ENCODE measurements around the gene COL25A1.
A peak's percentile ranks its signal among the peaks of the same experiment; 100 is the strongest.

Gene COL25A1

DNA sequence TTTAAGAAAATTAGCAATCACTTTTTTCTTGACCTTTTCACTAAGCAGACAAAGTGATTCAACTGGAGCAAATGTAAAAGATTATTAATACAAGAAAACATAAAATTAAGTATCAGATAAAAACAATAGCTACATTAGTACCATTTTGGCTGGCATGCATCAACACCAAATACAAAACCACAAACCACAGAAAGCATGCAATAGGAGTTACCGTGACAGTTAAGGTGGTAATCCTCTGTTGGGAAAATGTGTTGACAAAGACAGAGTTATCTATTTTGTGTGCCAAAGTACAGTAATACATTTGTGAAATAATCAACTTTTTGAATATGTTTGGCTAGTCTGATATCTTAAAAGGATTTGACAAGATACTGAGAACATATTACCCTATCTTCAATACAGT is 449.8 kb downstream of the COL25A1 start:
- DNase-seq (ENCODE audit: low spot score) = no peak

DNA sequence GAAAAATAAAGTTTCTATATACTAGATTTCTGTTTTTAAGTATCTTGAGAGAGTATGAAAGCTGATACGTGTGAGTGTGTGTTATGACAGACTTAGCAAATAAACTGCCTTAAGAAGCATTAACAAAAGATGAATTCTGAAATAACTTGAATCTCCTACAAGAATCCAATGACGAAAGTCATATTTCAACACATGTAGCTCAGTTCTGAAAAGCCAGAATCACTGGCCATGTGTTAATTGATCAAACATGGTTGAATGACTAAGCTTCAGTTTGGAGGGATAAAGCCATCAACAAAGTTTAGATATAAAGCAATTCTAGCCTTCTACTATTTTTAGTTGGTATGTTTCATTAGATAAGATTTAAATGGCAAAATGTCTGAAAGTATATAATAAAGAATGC is 451.1 kb downstream of the COL25A1 start:
- no peak for DNase-seq (ENCODE audit: low spot score)

DNA sequence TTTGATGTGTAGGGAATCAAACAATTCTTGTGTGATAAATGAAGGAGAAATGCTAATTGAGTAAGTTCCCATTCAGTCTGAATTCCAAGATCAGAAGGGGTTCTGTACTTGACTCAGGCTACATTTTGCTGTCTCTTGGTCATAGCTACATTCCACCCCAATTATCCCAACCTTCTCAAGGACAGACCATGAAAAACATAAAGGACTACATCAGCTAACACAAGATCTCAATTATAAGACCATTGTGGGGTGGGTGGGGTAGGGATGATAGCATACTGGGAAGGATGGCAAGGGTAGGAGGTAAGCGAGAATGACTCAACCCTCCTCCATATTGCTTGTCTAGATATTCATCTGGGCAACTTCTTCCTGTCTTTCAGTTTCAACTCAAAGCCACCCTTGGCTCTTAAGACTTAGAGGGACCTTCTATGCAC is 452.2 kb downstream of the COL25A1 start:
- DNase-seq (ENCODE audit: low spot score) = no peak

DNA sequence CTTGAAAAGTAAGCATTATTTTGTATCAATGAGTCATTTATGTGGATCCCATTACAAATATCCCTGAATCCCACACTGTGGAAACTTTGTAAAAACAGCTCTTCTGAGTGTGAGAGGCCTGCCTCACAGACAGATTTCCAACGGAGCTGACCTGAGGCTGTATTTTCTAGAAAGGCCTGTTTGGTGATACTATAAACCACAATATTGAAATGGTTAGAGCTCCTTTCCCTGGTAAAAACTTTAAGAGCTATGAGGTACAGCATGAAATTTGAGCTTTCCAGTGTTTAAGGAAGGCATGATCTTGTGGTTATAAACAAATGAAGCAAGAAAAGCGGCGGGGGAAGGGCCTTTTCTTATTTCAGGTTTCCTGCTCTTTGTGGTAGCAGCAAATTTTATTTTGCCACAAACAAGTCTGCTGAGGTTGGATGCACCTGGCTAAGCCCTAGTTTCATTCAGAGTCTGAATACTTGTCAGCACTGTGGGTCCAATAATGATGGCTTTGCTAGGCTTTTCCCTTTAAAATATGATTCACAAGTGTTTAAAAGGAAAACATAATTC is 452.8 kb downstream of the COL25A1 start:
- no peak for DNase-seq (ENCODE audit: low spot score)

DNA sequence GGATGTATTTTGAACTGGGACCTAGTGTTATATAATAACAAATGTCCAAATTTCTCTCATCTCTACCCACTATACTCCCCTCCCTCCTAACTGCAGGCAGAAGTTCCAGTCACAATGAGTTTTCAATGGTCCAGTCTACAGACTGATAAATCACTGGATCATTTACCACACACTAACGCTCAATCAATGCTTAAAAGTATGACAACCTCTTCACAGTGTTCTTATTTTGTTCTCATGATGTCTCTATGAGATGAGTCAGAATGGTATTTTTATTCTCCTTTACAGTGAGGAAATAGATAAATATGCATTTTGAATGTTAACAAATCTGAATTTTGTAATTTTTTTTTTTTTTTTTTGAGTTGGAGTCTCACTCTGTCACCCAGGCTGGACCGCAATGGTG is 455.9 kb downstream of the COL25A1 start:
- DNase-seq (ENCODE audit: low spot score) = no peak

DNA sequence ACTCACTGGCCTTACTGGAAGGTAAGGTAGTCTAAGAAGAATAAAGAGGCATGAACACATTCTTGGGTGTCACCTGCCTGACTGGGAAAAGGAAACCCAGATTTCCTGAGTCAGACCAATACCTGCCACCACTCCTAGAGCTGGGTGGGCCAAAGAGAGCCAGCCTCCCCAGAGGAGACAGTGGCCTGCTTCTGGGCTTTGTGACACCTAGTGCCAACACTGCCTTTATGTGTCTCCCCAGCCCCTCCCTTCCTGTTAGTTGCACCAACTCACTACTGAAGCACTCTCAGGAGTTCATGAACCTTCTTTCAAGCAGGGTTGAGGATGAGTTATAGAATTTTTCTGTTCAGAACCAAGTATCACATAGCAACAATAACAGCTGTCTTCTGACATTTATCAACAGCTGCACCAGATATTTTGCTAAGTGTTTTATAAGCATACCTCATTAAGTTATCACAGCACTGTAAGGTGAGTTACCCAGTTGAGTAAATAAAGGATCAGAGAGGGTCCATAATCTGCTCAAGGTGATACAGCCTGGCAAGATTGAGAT is 462.0 kb downstream of the COL25A1 start:
- DNase-seq (ENCODE audit: low spot score) = no peak

DNA sequence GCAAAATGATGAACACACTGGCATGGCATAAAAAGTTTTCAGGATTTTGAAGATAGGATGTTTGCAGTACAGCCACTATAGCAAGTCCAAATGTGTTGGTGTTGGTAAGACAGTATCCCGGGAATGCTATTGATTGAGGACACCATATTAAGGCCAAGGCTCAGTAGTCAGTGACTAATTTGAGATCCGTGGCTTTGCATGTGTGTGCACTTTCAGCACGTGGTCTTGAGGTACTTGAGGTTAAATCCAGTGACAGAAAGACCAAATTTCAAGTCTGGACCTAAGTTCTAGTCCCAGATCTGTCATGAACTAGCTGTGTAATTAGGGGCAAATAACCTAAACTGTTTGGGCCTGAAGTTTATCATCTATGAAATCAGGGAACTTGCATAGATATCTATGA is 463.1 kb downstream of the COL25A1 start:
- DNase-seq (ENCODE audit: low spot score) = no peak

DNA sequence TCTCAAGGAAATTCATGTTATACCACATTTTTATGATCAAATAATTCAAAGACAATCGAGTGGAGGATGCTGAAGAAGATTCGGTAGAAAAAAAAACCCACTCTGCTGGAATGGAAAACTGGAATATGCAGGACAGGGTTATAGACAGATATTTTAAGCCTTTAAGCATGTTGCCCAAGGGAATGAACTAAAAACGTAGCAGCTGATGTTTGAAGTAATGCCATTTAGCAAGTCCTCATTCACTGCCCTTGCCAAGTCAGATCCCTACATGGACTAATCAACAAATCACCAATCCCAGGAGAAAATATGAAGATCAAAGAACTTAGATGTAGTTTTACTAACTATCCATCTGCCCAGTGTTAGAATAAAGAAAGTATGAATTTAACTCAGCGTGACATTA is 464.0 kb downstream of the COL25A1 start:
- DNase-seq (ENCODE audit: low spot score) = no peak

DNA sequence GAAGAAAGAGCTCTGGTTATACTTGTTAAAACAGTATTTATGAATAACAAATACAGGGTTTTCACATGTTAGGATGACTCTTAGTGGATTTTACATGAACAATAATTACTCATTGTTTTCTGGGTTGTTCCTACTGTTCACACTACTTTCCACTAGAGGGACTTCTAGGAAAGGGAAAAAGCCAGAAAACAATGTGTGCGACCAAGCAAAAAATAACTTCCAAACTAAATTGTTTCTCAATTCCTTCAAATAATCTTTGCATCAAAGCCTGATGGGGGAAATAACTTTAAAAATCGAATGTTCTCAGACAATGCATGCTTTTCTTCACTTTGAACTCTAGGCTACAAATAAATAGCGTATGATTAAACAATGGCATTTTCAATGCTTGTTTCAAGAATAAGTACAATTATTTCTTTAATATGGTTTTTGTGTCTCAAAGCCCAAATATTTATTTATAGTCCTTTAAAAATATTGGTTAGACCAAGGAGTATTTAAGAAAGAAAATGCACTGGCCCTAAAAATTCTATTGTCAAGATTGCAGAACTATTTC is 467.5 kb downstream of the COL25A1 start:
- DNase-seq (ENCODE audit: low spot score) = peak; percentile 19

DNA sequence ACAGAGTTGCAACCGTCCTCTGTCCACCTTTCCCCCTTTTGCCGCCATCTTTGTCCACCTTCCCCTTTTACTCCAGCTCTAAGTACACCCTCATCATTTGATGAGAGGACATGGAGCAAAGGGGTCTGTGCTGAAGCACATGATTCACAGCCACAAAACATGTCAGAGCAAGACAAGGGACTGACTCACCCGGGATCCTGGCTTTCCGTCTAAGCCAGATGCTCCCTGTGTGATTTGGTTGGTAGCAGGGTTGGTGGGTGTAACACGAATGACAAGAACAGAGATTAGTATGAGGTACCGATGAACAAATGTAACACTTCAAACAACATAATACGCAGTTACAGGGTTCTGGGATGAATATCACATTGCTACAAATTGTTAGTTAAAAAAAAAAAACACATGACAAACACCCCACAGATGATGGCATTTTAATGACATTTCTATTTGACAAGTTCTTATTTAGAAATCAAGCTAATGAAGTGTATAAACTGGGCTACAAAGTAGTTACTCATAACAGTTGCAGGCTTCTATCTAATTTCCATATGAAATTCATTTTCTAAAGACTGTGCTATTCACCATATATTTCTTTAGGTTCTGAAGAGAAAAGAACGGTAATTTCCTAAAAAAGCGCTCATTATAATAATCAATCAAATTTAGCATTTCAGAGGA is 468.2 kb downstream of the COL25A1 start:
- DNase-seq (ENCODE audit: low spot score) = no peak

DNA sequence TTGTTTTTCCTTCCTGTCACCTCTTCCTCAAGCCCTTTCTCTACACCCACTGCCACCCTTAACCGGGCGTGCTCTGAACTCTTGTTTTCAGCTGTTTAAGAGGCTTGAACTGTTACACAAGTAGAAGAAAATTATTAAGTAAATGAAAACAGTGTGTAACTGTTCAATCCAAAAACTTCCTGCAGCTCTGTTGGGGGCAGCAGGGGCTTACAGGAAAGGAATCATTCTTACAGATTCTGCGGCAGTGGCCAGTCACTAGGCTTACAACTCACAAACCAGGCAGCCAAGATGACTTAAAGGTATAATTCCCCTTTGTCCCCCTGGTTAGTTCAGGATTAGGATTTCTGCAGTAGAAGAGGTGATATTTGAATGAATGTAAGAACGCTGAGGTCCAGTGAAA is 469.4 kb downstream of the COL25A1 start:
- DNase-seq (ENCODE audit: low spot score) = no peak

DNA sequence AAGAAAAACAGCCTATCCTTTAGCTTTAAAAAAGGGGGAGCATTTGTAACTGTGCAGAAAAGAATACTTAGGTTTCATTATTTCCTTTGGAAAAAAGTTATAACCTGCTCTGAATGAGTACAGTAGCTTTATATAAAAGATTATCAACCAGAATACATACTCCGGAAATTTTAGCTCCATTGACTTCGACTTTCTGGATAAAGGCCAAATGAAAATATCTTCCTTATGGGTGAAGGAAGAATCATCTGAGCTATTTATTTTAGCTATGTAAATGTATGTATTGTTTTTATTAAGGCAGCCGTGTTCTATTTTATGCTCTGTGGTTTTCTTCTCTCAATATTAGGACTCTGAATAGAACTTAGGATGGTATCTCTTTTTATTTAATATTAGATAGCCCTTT is 470.6 kb downstream of the COL25A1 start:
- DNase-seq (ENCODE audit: low spot score) = no peak

DNA sequence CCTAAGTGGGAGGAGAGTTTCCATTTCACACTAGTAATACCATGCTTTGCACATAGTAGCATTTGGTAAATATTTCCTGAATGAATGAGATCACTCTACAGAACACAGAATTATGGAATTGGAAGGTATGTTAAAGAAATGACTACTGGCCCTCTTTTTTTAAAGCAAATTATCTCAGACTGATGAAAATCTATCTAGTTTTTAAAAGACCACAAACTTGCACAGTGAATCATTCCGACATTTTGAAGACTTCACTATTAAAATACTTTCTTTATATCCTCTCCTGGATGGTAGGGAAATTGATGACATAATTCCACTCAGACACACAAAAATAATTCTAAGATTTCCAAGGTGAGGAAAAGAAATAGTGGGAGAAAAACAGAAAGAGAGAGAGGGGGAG is 471.2 kb downstream of the COL25A1 start:
- no peak for DNase-seq (ENCODE audit: low spot score)

DNA sequence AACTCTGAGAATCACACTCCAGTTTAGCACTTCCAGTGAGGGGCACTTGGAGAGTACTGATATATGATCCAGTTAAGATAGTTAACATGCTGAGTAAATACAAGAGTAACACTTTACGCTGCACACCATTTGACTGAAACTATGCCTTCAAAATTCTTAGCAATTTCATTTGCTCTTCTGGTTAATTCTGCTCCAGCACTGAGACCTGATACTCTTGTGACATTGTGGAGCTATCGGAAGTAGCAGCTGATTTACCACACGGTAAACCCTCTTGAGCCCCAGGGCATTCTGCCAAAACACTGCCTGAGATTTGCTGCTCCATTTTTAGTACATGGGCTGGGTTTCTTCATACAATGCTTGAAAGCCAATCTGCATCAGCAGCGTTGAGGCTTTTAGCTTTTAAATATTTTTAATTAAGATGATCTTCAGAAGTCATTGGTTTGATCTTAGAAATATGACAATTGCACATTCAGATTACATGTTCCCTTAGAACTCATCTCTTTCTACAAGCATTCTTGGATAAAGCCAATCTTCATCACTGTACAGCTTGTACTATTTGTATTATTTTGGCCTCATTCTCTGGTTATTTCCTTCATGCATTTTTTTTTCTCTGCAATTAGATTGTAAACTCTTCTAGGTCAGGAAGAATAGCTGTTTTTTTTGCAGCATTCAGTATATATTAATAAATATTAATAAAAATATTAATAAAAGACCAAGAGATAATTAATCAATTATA is 471.8 kb downstream of the COL25A1 start:
- DNase-seq (ENCODE audit: low spot score) = no peak

DNA sequence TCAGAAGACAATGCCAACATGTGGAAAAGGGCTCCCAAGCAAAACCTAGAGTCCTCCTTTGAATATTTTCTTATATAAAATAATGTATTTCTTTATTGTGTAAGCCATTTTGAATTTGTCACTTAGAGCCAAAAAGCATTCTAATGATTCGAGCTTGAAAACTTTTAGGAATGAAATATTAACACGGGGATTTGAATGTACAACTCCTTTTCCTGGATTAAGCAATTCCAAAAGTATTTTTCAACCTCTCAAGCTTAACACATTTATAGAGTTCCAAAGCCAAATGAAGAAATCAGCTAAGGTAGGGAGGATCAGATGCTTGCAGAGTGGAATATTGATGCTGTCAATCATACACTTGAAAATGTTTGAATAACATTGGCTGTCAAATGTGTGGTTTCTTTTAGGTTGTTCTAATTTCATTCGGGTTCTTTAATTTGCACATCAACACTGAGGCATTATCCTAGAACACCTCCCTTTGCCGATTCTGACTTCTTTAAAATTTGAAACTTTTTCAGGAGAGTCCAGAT is 472.4 kb downstream of the COL25A1 start:
- no peak for DNase-seq (ENCODE audit: low spot score)

DNA sequence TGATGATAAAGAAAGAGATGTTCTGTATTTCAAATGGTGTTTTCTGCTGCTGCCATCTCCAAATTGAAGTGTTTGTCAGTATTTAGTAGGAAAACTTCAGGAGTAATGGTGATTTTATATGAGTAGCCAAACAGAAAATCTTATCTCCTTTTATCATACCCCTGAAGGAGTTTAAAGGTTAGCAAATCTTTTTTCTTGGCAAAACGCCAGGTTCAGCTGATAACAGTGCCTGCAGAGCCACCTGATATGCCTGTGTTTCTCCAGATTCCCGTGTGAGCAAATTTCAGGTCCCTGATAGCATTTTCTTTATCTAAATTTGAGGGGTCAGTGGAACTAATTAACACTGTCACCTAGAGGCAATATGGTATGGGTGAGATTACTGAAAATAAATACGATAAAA is 473.8 kb downstream of the COL25A1 start:
- DNase-seq (ENCODE audit: low spot score) = peak; percentile 32

DNA sequence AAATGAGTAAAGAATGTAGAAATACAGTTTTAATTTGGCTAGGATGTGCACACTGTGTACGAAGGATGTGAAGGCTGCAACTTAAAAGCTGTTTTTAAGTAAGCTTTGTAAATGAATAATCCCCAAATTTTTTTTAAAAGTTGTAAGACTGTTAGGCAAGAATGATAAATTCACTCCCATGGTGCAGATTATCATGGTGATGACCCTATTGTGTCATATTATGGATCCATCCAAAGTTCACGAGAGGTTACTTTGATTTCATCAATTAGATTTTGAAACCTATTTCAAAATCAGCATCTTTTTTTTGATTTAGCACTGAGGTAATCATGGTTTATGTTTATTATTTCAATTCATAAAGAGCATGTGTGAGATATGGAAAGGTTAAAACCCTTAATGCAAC is 476.7 kb downstream of the COL25A1 start:
- DNase-seq (ENCODE audit: low spot score) = no peak

DNA sequence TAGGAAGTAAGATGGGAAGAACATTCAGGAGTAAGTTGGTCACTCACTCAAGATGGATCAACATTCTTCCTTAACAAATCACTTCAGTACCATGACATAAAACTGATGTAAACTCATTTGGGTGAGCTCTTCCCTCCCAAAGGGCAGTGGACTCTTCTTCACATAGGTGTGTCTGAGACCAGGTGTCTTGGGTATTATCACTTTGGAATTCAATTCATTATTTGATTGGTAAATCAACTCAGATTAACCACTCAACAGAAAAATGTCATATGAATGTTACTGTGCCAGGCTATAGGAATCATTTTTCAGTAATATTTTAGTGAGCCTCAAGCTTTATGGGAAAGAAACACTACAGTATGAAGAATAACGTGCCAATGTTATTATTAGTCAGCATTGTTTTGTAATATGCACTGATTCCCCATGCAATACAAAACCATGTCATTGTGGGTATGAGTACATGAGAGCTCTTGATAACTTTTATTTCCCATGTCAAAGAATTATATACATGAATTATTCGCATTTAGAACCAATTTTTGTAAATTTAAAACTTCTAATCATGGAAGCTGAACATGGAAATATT is 481.0 kb downstream of the COL25A1 start:
- DNase-seq (ENCODE audit: low spot score) = no peak

DNA sequence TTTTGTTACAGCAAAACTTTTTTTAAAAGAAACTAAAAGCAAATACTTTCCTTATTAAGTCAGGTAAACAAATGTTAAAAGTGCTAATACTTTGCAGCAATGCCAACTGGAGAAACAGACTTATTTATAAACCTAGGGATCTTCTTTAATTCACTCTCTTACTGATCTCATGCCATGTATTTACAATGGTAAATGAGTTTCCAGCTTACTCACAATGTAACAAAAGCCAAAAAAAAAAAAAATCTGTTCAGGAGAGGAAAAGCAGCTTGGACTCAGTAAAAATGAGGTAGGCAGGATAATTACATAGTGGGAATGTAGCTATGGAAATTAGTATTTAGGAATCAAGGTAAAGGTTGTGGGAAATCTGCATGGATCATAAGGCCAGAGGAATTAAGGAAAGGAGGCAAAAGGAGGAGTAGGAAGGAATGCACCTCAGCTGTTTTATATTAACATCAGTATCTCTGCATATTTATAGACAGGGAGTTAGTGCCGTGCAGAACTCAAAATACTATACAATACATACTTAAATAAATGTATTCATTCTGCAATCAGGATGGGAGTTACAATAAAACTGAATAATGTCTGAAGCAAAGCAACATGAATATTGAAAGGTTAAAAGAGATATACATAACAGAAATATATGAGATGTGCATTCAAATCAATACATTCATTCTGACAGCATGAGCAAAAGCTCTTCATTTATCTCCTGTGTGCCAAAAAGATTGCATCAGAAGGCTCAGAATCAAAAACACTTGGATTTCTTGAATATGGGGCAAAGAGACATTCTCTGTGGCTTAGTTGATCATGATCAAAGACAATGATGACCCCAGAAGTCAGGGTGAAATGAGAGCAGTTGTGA is 481.7 kb downstream of the COL25A1 start:
- no peak for DNase-seq (ENCODE audit: low spot score)

DNA sequence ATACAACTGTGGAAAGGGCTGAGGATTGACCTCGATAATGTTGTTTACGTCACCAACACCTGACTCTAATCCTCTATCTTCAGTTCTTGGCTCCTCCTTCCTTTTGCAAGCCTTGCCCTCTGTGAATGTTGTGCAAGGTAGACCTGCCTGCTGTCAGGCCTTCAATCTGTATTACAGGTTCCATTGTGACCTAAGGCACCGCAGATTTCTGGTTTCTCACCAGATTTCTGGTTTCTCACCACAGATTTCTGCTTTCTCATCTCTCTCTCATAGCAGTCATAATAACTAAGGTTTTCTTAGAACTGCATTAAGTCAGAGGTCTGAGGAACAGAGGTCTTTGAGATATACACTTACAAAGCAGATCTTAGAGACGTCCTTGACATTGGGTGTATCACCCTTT is 488.1 kb downstream of the COL25A1 start:
- no peak for DNase-seq (ENCODE audit: low spot score)

DNA sequence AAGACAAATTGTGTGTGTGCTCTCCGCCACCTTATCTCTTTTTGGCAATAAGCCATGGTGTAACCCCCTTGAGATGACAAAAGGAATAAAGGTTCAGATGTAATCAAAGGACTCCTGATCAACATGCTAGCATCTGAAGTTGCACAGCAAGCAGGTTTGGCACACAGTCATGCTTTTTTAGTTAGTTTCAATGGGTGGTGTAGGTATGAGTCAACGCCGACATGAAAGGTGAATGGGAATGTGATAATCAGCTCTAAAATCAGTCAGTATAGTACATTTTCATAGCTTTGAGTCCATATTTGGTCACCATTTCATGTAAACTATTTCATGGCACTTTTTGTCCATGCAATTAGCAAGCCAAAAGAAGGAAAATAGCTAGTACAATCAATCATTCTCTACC is 489.2 kb downstream of the COL25A1 start:
- no peak for DNase-seq (ENCODE audit: low spot score)
